Hematopoietic multipotent progenitor cell treated with erythropoietin and hydrocortisone succinate and interleukin-3 and kit ligand, for 4 days (in vitro differentiated cells): ENCODE results near the gene BBS9.
"Not testable (repeated sequence)": the region's sequence is repeated elsewhere in the genome, so short reads cannot be mapped to it uniquely, and the experiment has no call there.

Source experiments
- DNase-seq: peaks from one replicate; pipeline ENCODE4 v3.0.0-alpha.2; 2015

BBS9 gene

GRCh38 chr7:33128990-33129805 is at the start of gene BBS9:
Gene BBS9, plus strand, starts transcription at chr7:33129564. Its CDS starts 16,689 bp downstream, at chr7:33146253.
- peak; percentile 99 for DNase-seq

DNA sequence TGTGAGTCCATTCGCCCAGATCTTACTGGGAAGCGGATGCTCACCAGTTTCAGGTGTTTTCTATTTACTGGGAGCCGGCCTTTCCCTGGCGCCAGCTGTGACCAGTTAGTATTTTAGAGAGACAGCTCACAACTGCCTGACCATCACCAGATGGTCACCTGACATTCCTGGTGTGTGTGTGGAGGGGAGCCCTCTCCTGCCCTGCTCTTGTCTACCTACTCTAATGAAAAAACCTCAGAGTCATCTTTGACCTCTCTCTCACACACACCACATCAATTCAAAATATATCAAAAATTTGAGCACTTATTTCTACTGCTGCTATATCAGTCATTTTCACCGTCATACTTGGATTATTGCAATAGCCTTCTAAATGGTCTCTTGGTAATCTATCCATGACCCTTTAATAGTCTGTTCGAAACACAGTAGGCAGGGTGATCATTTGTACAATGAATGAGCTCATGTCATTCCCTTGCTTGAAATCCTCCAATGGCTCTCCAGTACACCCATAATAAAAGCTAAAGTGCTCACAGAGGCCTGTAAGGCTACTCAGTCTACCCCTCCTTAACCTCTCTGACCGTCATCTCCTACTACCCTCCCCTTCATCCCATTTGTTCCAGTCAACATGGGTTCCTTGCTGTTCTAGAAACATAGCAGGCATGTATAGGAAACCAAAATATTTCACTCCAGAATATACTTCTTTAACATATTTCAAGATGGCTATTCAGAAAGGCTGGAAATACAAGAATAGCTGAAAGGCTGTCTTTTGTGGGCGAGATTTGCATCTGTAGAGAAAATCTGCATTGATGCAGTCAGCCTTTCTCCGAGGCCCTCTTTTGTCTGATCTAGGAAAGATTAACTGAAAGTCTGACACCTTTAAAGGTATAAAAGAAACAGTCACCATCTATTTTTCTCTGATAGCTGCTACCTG is 49.3 kb upstream of the BBS9 start:
- no peak for DNase-seq

DNA sequence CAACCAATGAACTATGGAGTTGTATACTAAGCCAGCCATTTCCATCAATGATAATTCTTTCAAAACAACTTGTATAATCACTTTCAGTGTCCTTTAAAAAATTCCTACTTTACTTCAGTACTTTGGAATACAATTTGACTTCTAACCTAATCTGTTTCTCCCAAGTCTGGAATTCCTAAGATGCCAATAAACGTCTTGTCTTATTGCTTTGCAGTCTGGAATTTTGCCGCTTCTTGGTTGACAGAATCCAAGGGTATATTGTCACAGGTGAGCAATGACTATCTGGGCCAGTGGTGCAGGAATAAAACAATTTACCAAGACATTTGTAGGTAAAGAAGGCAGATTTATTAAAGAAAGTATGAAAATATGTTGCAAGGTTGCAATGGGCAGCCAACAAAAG is 42.0 kb upstream of the BBS9 start:
- no peak for DNase-seq

DNA sequence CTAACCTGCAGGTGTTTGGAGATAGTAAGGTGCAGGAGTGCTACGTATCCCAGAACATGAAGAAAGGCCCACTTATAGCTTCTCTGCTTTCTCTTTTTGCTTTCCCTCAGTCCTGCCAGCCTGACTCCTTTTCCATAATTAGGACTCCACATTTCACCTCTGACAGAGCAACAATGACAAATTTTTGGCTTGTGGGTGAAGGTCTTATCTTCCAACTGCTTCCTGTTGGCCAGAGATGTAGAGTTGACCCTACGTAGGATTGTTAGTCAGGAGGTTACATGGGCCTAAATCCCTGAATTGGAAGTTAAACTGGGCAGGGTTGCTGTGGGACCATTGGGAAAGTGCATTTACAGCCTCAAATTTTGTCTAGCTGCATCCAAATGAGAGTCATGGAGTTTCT is 41.5 kb upstream of the BBS9 start:
- no peak for DNase-seq

DNA sequence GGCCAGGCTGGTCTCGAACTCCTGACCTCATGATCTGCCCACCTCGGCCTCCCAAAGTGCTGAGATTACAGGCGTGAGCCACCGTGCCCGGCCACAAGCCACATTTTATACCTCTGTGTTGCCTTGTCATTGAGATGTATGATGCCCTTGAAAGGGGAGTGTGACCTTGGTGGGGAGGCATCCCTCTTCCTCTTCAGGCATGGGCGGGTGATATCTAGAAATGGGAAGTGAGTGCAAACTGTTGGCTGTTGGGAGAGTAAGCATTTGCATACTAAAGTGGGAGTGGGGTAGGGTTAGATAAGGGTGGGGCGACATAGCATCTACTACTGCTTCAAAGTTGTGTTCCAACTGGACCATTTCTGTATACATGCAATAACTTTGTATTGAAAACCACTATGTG is 40.2 kb upstream of the BBS9 start:
- DNase-seq = no peak

GRCh38 chr7:33091111-33091531 is 38.2 kb upstream of the BBS9 start:
- DNase-seq = no peak

- no peak for DNase-seq
Observed at GRCh38 chr7:33091641-33092191, 37.6 kb upstream of the BBS9 start.

DNA sequence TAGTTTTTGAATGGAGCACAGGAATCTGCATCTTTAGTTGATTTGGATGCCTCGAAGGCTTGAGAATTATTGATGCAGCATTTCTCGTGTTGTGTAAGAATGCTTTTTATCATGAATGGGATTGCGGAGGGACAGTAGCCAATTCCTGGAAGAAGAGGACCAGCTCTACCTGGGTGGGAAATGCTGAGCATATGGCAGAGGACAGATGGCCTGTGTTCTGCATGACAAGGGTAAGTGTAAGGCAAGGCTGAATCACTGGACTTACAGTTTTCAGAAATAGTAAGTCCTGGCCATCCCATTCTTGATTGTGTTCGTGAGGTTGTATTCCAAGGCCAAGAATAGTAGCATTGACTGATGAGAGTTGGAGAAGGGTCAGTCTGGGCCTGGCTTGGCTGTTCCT is 36.1 kb upstream of the BBS9 start:
- no peak for DNase-seq

- DNase-seq = not testable (repeated sequence)
Observed at GRCh38 chr7:33094745-33095275, 34.6 kb upstream of the BBS9 start.

DNA sequence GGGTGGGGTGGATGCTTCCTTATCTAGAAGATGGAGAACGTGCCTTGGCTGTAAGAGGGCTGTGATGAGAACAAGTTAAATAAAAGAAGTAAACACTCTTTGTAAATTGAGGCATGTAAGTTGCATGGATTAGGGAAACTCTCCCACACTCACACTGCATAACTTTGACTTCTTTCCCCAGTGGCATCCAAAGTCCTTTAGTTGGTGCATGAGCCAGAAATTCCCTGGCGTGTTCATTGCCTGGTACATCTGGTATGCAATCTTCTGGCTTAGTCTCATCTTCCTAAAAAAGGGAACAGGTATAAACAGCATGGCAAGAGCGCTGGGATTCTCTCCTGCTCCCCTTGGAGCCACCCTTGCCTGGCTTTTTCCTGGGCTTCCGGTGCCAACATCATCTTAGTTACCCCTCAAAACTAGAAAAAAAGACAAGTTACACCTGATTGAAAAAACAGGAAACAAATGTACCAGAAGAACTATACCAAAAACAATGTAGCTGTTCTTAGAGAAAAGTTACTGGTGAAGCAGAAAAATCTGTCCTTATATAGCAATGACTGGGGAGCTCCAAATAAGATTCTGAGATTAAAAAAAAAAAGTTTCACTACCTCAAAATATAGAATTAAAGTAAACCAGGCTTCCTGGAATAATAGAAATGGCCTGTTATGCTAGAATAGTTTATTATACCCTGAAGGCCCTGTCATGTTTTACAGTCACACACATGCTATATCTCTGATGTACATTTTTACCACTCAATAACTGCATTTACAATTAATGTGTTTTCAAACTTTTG is 30.0 kb upstream of the BBS9 start:
- DNase-seq = no peak

- DNase-seq = no peak
Observed at GRCh38 chr7:33100770-33101169, 28.6 kb upstream of the BBS9 start.

DNA sequence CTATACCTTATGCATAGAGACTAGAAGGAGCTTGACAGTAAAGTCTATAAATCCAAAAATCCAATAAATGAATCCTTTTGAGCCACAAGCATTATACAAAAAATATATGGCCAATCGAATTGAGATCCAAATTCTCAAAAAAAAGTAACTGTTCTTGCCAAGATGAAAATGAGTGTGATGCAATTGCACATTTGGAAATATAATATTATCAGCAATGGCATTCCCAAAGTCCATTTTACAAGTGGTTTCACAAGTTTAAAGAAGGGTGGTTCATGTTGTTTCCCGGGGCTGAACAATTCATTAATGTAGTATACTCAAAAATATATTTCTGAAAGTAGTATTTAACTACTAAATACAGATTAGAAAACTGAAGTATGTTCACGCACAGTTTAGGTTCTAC is 27.5 kb upstream of the BBS9 start:
- DNase-seq = no peak

GRCh38 chr7:33107136-33108066 is 22.0 kb upstream of the BBS9 start:
- peak; percentile 73 for DNase-seq

GRCh38 chr7:33108554-33109004 is 20.8 kb upstream of the BBS9 start:
- DNase-seq = peak; percentile 82

DNA sequence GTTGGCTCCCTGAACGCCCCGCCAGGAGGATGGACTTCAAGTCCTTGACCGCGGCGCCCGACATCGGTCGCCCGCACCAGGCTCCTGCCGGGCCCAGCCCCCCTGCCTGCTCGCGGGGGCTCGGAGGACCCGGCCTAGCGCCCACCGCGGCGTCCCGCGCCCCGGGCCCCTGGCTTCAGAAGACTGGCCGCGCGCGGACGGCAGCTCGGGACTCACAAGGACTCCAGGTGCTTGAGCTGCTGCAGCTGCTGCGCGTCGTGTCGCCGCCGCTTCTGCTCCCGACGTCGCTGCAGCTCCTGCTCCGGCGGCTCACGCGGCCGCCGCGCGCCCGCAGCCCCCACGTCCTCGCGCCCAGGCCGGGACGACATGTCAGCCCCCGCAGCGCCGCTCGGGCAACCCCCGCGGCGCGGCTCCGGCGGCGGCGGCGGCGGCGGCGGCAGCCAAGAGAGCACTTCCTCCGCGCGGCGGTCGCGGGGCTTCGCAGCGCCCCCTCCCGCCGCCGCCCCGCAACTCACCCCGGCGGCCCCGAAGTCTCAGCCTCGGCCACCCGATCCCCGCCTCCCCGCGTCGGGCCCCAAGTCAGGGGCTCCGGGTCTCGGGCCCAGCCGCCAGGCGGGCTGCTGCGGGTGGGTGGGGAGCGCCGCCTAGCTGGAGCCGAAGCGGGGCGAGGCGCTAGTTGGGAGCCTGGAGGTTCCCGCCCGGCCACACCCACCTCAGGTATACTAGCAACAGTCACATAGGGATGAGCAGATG is 20.2 kb upstream of the BBS9 start, which contains the start of gene RP9:
RP9 (minus strand) TSS at position 400 of the 753 bp plus-strand sequence; CDS start at position 368, 32 bp downstream.
- DNase-seq = peak; percentile 89

DNA sequence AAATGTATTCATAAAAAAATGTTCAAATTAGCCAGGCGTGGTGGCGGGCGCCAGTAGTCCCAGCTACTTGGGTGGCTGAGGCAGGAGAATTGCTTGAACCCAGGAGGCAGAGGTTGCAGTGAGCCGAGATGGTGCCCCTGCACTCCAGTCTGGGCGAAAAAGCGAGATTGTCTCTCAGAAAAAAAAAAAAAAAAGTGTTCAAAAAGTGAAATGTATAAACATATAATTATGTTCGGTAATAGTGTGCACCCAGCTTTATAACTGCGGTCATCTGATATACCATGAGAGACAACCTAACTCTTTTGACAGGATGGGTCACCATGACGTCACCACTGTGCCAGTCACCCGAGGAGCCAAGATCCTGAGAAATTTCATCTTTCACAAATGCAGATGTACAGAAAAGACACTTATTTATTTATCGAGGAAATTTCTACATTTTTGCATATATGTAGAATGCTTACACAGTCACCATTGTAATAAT is 19.6 kb upstream of the BBS9 start:
- peak; percentile 35 for DNase-seq

GRCh38 chr7:33111614-33112013 is 17.8 kb upstream of the BBS9 start:
- no peak for DNase-seq

DNA sequence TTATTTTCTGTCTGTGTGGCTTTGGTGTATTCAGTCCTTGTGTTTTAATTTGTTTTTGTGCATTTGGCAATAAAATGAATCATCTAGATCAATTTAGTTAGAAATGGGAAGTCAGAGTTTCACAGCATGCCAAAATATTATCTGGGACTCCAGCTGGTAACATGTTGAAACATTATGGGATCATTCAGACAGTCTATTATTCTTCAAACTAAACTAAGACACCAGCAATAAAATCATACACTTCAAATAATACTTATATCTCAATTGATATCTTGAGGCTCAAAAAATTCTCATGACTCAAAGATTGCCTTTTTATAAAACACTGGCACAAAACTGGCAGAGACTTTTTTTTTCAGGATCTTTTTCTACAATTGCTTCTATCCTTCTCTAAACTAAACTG is 14.4 kb upstream of the BBS9 start:
- DNase-seq = no peak

- DNase-seq = no peak
Observed at GRCh38 chr7:33118383-33118782, 11.0 kb upstream of the BBS9 start.

GRCh38 chr7:33127085-33127484 is 2.3 kb upstream of the BBS9 start:
- DNase-seq = no peak
